Spleen (tissue), 13 donors: ENCODE data around the gene PAPOLG. TPM values are rescaled to one million over a fixed set of nuclear protein-coding genes. Genes with fewer than 3 reads are reported as not detected.

ENCODE experiments used
- DNase-seq: peaks from one replicate; pipeline ENCODE4 v3.0.0-alpha.2; 2020
- H3K27ac ChIP-seq, 8 donors: fragments of 200-600 bp; sonication (generic) in 7 of 8; 1 replicate in 4 of 8; 2 replicates in 4 of 8; pipeline versions ENCODE4 v1.5.0 to v1.8.0; 2016 to 2021; ENCODE audit warnings: inconsistent platforms in 4 of 8, mild to moderate bottlenecking in 4 of 8, moderate library complexity in 1 of 8
- H3K27me3 ChIP-seq, 7 donors: fragments of 200-600 bp; sonication (generic) in 6 of 7; replicated peaks in 1 of 7; 1 replicate in 4 of 7; 2 replicates in 3 of 7; pipeline versions ENCODE4 v1.5.0 to v1.8.0; 2016 to 2021; ENCODE audit warnings: inconsistent platforms in 3 of 7, mild to moderate bottlenecking in 1 of 7
- H3K36me3 ChIP-seq, 6 donors: fragments of 200-600 bp; sonication (generic) in 5 of 6; 1 replicate in 4 of 6; 2 replicates in 2 of 6; pipeline versions ENCODE4 v1.5.0 to v1.8.0; 2016 to 2021; ENCODE audit warnings: inconsistent platforms in 2 of 6
- H3K4me1 ChIP-seq, 6 donors: fragments of 200-600 bp; sonication (generic) in 5 of 6; 1 replicate in 3 of 6; 2 replicates in 3 of 6; pipeline versions ENCODE4 v1.5.0 to v1.8.0; 2016 to 2021; ENCODE audit warnings: inconsistent platforms in 3 of 6
- H3K4me3 ChIP-seq, 8 donors: fragments of 200-600 bp; sonication (generic) in 7 of 8; 1 replicate in 4 of 8; 2 replicates in 4 of 8; pipeline versions ENCODE4 v1.5.0 to v1.8.0; 2016 to 2021; ENCODE audit warnings: inconsistent platforms in 4 of 8, mild to moderate bottlenecking in 4 of 8, moderate library complexity in 2 of 8
- H3K9me3 ChIP-seq, 8 donors: fragments of 200-600 bp; sonication (generic) in 7 of 8; 1 replicate in 4 of 8; 2 replicates in 4 of 8; pipeline versions ENCODE4 v1.5.0 to v1.8.0; 2016 to 2021; ENCODE audit warnings: inconsistent platforms in 4 of 8
- CTCF ChIP-seq, 11 experiments: fragments of 200-600 bp in 7 of 11; fragments of 450-650 bp in 4 of 11; sonication (generic) in 4 of 11; IDR thresholded peaks in 8 of 11; conservative IDR thresholded peaks in 3 of 11; 1 replicate in 7 of 11; 2 replicates in 4 of 11; pipeline versions ENCODE4 v1.4.0 to v1.8.0; 2016 to 2021; ENCODE audit warnings: antibody characterized with exemption in 11 of 11, inconsistent platforms in 4 of 11, mild to moderate bottlenecking in 1 of 11
- POLR2A ChIP-seq, 3 donors: fragments of 450-650 bp; IDR thresholded peaks; one replicate each; pipeline ENCODE4 v1.5.1; 2017; ENCODE audit warnings: antibody characterized with exemption in 3 of 3, mild to moderate bottlenecking in 1 of 3
- POLR2AphosphoS5 ChIP-seq, 3 donors: sonication (generic); formaldehyde crosslinking; IDR thresholded peaks; one replicate each; pipeline ENCODE4 v1.5.1; 2017; ENCODE audit warnings: antibody characterized with exemption in 3 of 3
- WGBS, 5 donors: extraction: QIAGEN DNeasy Blood & Tissue Kit in 3 of 5; methylation state at CpG; one replicate each; pipeline versions ENCODE4 v1.1.5 to v1.1.7; 2013 to 2018; 5-methylcytosine and 5-hydroxymethylcytosine counted together
- intact Hi-C: fragments of 100-400 bp; cut with DNase I; formaldehyde crosslinking; loops from one replicate; pipeline ENCODE4 v1.15.0; 2023; ENCODE audit warnings: low total_unique reads
- long read RNA-seq, 2 donors: transcript quantifications; one replicate each; lab custom pipeline, GENCODE V29; 2026
- polyA plus RNA-seq, 3 donors: library from polyadenylated mRNA; stranded (reverse); fragments of 200-250 nt; gene quantifications; one replicate each; pipeline ENCODE4 v1.2.1, GENCODE V29; 2013
- total RNA-seq, 7 donors: library from RNA; depleted of rRNA in 3 of 7; stranded (reverse); fragments of >200 nt in 3 of 7; fragmentation: NEBNext Ultra II Directional in 4 of 7; extraction: Animal tissue kit (Norgen Biotek cat#: 25700) in 4 of 7; gene quantifications; one replicate each; pipeline versions ENCODE4 v1.1.0 to v1.2.1, GENCODE V29; 2016 to 2021
- donor health status: healthy with polysubstance abuse.
- donor health status: DM: no; HTN: no; CAD: no; lungs with moderate emphysema.
- donor health status: DM: no; HTN: no; CAD: no.
- donor health status: Bipolar disorder and iron deficiency.
- donor health status: healthy.
- donor health status: DM: no; HTN: no; CAD: no.
- donor health status: DM: yes; HTN: yes; CAD: no.

Gene PAPOLG
- total RNA-seq (10 to 100 TPM; 19.8 to 27.9 (median 22.2) TPM), polyA plus RNA-seq (1 to 10 TPM; 4.2 to 6.0 (median 5.0) TPM)
- long read RNA-seq, donor 1, full-length matches to known transcripts = 2 of 2 reads
- long read RNA-seq, donor 1, partial matches to known transcripts = 0 of 2 reads
- long read RNA-seq, donor 1, other reads (novel, unspliced or antisense) = 0 of 2 reads
- long read RNA-seq, donor 2, full-length matches to known transcripts = 1 of 1 reads
- long read RNA-seq, donor 2, partial matches to known transcripts = 0 of 1 reads
- long read RNA-seq, donor 2, other reads (novel, unspliced or antisense) = 0 of 1 reads

- H3K9me3 ChIP-seq = no peaks in the 10 kb centered on the region
- WGBS, 5 donors = 0 to 1% (median 0%) methylated on average over 53 to 58 of the region's 58 CpGs
- peak within 1 kb of the TSS; percentile 80 to 94 (median 93) for H3K4me3 ChIP-seq
- H3K27me3 ChIP-seq = no peaks in the 10 kb centered on the region
- peak within 1 kb of the TSS; percentile 82 to 95 (median 89) for H3K27ac ChIP-seq
- intact Hi-C loops = no loop called here
- peaks cover 0 to 27% (median 12%) of the 10 kb centered on the region in 6 donors for H3K36me3 ChIP-seq
- peaks cover 10 to 47% (median 34%) of the 10 kb centered on the region in 6 donors for H3K4me1 ChIP-seq
- TF ChIP-seq POLR2AphosphoS5 (IDR thresholded peaks at IDR 0.05) (peak; percentile 93 to 97 (median 95)), POLR2A (IDR thresholded peaks at IDR 0.05) (peak in 2 of 3 donors; percentile 63 to 72), CTCF (IDR thresholded peaks at IDR 0.05 in 8 of 11, conservative IDR thresholded peaks at IDR 0.05 in 3 of 11) (peak in 1 of 11 experiments; percentile 21)
- peak; percentile 99 for DNase-seq
Observed at GRCh38 chr2:60756097-60757087, at the start of gene PAPOLG. TSS of gene PAPOLG (plus strand) at chr2:60756268. CDS start at chr2:60756479, 211 bp downstream.

- H3K27ac ChIP-seq = no peak overlapping the region
- intact Hi-C loops = loop anchor here (5.0 kb wide), 1 partner anchor 289 kb away; no protein-coding TSS in a partner anchor
- DNase-seq = no peak
- no peaks in the 10 kb centered on the region for H3K27me3 ChIP-seq
- H3K36me3 ChIP-seq = no peaks in the 10 kb centered on the region
- no peak overlapping the region for H3K4me3 ChIP-seq
- H3K9me3 ChIP-seq = no peaks in the 10 kb centered on the region
- TF ChIP-seq CTCF (IDR thresholded peaks at IDR 0.05 in 8 of 11, conservative IDR thresholded peaks at IDR 0.05 in 3 of 11) (peak; percentile 25 to 80 (median 60)), POLR2A (IDR thresholded peaks at IDR 0.05) (no peak)
- WGBS, 5 donors = 57 to 65% (median 57%) methylated on average over 11 of the region's 11 CpGs
- H3K4me1 ChIP-seq = peaks cover 0 to 4% (median 0%) of the 10 kb centered on the region in 6 donors
Observed at GRCh38 chr2:60707750-60708371, 48.2 kb upstream of the PAPOLG start.

- TF ChIP-seq POLR2A (IDR thresholded peaks at IDR 0.05) = no peak
- no peak for TF ChIP-seq POLR2AphosphoS5 (IDR thresholded peaks at IDR 0.05)
- no peak for TF ChIP-seq CTCF (IDR thresholded peaks at IDR 0.05 in 8 of 11, conservative IDR thresholded peaks at IDR 0.05 in 3 of 11)
- Histone ChIP-seq H3K36me3 (no peaks in the 10 kb centered on the region), H3K4me1 (peaks cover 0 to 4% (median 0%) of the 10 kb centered on the region in 6 donors), H3K27ac (no peak overlapping the region), H3K4me3 (no peak overlapping the region), H3K27me3 (no peaks in the 10 kb centered on the region), H3K9me3 (no peaks in the 10 kb centered on the region)
- 89 to 97% (median 95%) methylated on average over 7 of the region's 7 CpGs for WGBS, 5 donors
- DNase-seq = no peak
- intact Hi-C loops = loop anchor here (5.0 kb wide), 1 partner anchor 289 kb away; no protein-coding TSS in a partner anchor
Observed at GRCh38 chr2:60708630-60709320, 47.3 kb upstream of the PAPOLG start.
